Umbilical cord (tissue), 2 donors: ENCODE measurements around the gene HK3. TPM values are rescaled to one million over a fixed set of nuclear protein-coding genes. Genes with fewer than 3 reads are reported as not detected.

Source experiments
- DNase-seq: peaks from one replicate; pipeline ENCODE4 v3.0.0-alpha.2; 2015; ENCODE audit warnings: low spot score
- total RNA-seq: library from RNA; depleted of rRNA; stranded (reverse); fragments of >200 nt; gene quantifications from one replicate; pipeline ENCODE4 v1.2.3, GENCODE V29; 2014; ENCODE audit warnings: low replicate concordance; ENCODE audit not compliant: insufficient read depth

The HK3 gene
- total RNA-seq, 1 donor from 2014 or later: 4.6 TPM

GRCh38 chr5:176850371-176851245 lies 48.5 kb downstream of the HK3 start:
- DNase-seq: no peak

GRCh38 chr5:176849611-176850227 lies 49.4 kb downstream of the HK3 start:
- no peak for DNase-seq

GRCh38 chr5:176848651-176849050 lies 50.5 kb downstream of the HK3 start:
- no peak for DNase-seq

- DNase-seq: no peak
Measured at GRCh38 chr5:176847726-176848290, 51.3 kb downstream of the HK3 start.

GRCh38 chr5:176847148-176847547 lies 52.0 kb downstream of the HK3 start:
- DNase-seq: no peak

GRCh38 chr5:176846335-176847140 lies 52.6 kb downstream of the HK3 start:
- no peak for DNase-seq

GRCh38 chr5:176845392-176845713 lies 53.8 kb downstream of the HK3 start:
- DNase-seq: no peak

GRCh38 chr5:176844706-176845391 lies 54.3 kb downstream of the HK3 start:
- DNase-seq: no peak

GRCh38 chr5:176844281-176844680 lies 54.9 kb downstream of the HK3 start:
- DNase-seq: no peak

GRCh38 chr5:176843673-176844072 lies 55.5 kb downstream of the HK3 start:
- no peak for DNase-seq

- DNase-seq: peak; percentile 91
Measured at GRCh38 chr5:176837707-176838115, 61.4 kb downstream of the HK3 start.

GRCh38 chr5:176836811-176837706 lies 62.1 kb downstream of the HK3 start:
- DNase-seq: no peak

- no peak for DNase-seq
Measured at GRCh38 chr5:176835918-176836317, 63.2 kb downstream of the HK3 start.

- no peak for DNase-seq
Measured at GRCh38 chr5:176833286-176833685, 65.9 kb downstream of the HK3 start.

GRCh38 chr5:176832162-176832561 lies 67.0 kb downstream of the HK3 start:
- no peak for DNase-seq

- DNase-seq: no peak
Measured at GRCh38 chr5:176831425-176831824, 67.7 kb downstream of the HK3 start.

- no peak for DNase-seq
Measured at GRCh38 chr5:176830995-176831423, 68.1 kb downstream of the HK3 start.
